ENCODE data around the gene MIF.
"Not testable (repeated sequence)": the region's sequence is repeated elsewhere in the genome, so short reads cannot be mapped to it uniquely, and the experiment has no call there.

MIF gene

DNA sequence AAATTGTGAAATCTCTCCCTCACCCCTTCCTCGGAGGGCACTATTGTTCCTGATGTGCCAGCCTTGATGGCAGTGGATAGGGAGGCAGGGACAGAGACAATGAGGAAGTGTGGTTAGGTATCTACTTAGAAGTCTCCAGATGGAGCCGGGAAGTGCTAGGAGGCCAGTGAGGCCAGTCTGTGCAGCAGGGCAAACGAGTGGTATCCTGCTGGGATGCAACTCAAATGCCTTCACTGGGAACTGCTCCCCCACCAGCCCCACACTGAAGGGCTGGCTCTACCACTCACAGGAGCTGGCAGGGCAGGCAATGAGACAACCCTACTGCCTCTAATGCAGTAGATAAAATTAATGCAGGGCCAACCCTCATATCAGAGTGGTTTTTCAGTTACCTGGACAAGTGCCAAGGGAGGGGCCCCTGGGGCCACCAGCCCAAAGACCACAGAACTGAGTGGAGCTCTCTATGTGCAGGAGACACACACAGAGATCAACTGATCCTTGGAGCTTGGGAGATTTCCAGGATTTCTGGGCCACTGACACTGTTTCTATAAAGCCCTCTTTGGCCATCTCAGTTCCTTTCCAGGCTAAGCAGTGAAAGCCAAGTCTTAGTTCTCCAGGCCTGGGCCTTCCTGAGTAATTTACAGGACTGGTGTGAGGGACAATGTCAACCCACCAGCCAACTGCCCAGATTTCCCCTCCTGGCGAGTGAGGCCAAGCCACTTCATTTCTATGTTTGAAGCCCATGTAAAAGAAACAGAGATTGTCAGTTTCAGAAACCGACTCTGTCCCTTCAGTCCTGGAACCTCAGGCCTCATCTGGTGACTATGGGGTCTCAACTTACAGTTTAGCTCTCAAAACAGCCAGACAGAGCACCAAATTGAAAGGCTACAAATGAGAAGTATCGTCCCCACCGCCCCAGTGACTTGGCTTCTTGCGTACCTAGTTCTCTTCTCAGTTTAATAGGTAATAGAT lies 4.1 kb downstream of the MIF start:
- TF ChIP-seq, protein P1, sequence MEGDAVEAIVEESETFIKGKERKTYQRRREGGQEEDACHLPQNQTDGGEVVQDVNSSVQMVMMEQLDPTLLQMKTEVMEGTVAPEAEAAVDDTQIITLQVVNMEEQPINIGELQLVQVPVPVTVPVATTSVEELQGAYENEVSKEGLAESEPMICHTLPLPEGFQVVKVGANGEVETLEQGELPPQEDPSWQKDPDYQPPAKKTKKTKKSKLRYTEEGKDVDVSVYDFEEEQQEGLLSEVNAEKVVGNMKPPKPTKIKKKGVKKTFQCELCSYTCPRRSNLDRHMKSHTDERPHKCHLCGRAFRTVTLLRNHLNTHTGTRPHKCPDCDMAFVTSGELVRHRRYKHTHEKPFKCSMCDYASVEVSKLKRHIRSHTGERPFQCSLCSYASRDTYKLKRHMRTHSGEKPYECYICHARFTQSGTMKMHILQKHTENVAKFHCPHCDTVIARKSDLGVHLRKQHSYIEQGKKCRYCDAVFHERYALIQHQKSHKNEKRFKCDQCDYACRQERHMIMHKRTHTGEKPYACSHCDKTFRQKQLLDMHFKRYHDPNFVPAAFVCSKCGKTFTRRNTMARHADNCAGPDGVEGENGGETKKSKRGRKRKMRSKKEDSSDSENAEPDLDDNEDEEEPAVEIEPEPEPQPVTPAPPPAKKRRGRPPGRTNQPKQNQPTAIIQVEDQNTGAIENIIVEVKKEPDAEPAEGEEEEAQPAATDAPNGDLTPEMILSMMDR (IDR thresholded peaks at IDR 0.05; ENCODE audit: insufficient read depth, missing control alignments), result no peak
- FAIRE-seq, result no peak
- no peak for DNase-seq (ENCODE audit: insufficient read length, low spot score)

DNA sequence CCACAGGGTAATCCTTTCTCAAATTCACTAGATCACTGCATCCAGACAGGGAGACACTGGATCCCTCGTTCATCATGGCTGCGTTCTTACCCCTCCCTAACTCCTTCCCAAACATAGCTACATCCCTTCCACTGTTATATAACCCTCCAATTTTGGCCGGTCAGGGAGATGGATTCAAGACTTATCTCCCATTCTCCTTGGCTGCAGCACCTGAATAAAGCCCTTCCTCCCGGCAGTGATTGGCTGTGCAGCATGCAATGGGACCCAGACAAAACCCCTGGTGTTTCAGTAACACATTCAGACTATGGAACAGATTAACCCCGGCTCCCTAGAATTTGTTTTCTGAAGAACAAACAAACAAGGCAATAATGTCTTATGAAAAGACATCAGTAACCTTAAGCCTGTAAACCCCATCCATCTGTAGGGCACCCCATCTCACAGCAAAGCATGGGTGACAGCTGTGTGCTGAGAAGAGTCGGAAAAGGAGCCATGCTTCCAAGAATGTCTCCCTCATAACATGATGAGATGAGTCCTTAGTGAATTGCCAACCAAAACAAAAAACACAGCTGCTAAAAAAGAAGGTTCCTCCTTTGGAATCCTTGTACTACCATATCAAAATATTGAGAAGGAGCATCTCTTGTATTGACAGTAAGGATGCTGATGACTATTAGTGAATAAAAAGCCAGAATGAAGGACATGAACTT lies 5.0 kb downstream of the MIF start:
- FAIRE-seq, result no peak
- no peak for DNase-seq (ENCODE audit: insufficient read length, low spot score)
- TF ChIP-seq, protein P1 (IDR thresholded peaks at IDR 0.05; ENCODE audit: insufficient read depth, missing control alignments), result no peak

DNA sequence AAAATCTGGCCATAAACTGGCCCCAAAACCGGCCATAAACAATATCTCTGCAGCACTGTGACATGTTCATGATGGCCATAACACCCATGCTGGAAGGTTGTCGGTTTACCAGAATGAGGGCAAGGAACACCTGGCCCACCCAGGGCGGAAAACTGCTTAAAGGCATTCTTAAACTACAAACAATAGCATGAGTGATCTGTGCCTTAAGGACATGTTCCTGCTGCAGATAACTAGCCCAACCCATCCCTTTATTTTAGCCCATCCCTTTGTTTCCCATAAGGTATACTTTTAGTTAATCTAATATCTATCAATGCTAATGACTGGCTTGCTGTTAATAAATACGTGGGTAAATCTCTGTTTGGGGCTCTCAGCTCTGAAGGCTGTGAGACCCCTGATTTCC lies 6.0 kb downstream of the MIF start:
- not testable (repeated sequence) for FAIRE-seq; DNase-seq (ENCODE audit: insufficient read length, low spot score)

DNA sequence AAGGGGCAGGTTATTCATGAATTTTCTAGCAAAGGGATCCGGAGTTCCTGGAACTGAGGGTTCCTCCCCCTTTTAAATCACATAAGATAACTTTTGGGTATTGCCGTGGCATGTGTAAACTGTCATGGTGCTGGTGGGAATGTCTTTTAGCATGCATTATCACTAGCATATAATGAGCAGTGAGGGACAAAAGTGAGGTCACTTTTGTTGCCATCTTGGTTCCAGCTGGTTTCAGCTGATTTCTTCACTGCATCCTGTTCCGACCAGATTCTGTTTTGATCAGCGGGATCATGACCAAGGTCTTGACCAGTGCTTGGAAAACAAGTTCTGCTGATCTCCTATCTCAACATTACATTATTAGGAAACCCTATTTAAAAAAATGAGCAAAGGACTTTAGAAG lies 7.4 kb downstream of the MIF start:
- FAIRE-seq (no peak), DNase-seq (ENCODE audit: insufficient read length, low spot score) (no peak)
- TF ChIP-seq, protein P1 (IDR thresholded peaks at IDR 0.05; ENCODE audit: insufficient read depth, missing control alignments), result no peak

DNA sequence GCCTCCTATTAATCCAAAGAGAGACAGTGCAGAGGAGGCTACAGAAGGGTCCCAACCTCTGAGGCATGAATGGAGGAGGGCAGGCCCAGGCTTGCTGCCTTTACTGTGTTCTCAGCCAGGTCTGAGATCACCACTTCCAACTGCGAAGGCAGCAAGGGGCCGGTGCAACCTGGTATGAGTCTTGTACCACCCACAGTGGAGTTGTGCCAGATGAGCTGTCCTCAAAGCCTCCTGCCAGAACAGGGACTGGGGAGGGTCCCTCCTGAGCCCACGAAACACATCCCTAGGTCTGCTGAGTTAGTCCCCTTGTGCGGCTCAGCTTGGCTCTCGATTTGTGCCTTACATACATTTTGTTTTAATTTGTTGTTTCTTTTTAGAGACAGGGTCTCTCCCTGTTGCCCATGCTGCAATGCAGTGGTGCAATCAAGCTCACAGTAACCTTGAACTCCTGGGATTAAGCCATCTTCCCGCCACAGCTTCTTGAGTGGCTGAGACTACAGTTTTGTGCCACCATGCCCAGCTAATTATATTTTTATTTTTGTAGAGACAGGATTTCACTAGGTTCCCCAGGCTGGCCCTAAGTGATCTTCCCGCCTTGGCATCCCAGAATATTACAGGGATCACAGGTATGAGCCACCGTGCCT lies 9.3 kb downstream of the MIF start:
- no peak for FAIRE-seq
- TF ChIP-seq, protein P1 (IDR thresholded peaks at IDR 0.05; ENCODE audit: insufficient read depth, missing control alignments), result no peak

DNA sequence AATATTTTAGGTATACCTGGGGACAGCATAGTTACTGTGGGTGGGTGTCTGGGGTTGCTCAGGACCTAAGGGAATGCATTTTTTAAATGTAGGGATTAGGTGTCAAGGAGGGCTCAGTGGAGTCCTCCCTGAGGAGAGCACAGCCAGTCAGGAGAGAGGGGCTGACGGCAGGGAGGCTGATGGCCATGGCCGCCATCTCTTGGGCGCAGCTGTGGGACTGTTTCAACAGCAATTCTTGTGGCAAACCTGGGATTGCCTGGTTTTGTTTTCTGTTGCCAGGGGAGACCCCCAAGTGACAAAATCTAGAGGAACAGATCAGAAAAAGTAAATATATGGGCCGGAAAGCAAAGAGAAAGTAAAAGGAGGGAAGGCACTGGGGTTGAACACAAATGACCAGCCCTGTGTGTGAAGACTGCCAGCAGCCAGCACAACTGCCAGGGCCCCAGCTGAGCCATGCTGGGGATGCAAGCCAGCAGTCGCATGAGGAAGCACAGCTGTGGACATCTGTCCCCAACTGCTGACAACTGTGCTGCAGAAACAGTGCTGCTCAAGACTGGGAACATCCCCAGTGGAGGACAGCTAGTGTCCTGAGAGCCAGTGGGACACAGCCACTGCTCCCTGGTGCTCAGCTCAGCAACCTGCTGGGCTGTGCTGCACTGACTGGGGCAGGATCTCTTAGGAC lies 10.5 kb downstream of the MIF start:
- TF ChIP-seq, protein P1 (IDR thresholded peaks at IDR 0.05; ENCODE audit: insufficient read depth, missing control alignments), result no peak
- DNase-seq (ENCODE audit: insufficient read length, low spot score), result no peak
- no peak for FAIRE-seq

More for the DNA sequence above, 9.3 kb downstream of the MIF start:
- DNase-seq (ENCODE audit: insufficient read length, low spot score), result no peak

DNA sequence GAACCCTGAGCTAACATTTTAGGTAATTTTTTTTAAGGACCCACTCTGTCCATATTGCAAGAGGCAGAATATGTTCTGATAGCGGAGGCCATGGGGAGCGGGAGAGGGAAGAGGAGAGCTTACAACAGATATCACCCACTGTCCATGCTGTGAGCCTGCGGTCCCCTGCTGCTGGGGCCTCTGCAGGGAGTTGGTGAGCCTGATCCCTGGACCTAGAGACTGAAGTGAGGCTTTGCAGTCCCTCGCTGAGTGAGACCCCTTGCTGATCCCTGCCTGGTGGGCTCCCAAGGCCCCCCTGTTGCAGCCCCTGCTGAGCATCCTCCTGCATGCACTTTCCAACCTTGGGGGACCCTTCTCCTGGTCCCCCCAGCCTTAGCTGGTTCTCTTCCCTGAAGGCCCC lies 12.5 kb downstream of the MIF start:
- TF ChIP-seq, protein P1 (IDR thresholded peaks at IDR 0.05; ENCODE audit: insufficient read depth, missing control alignments), result no peak
- no peak for FAIRE-seq
- DNase-seq (ENCODE audit: insufficient read length, low spot score), result no peak

DNA sequence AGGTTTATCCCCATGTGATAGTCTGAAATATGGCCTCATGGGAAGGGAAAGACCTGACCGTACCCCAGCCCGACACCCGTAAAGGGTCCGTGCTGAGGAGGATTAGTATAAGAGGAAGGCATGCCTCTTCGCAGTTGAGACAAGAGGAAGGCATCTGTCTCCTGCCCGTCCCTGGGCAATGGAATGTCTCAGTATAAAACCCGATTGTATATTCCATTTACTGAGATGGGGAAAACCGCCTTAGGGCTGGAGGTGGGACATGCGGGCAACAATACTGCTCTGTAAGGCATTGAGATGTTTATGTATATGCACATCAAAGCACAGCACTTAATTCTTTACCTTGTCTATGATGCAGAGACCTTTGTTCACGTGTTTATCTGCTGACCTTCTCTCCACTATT lies 13.2 kb downstream of the MIF start:
- not testable (repeated sequence) for FAIRE-seq; DNase-seq (ENCODE audit: insufficient read length, low spot score)

Measured in D721Med (cell line).